K562 (cell line): ENCODE data around the gene RBM19. TPM values are rescaled to one million over a fixed set of nuclear protein-coding genes. Genes with fewer than 3 reads are reported as not detected.

Experiments used
- ATAC-seq: fragments of 200-7000 bp; cut with Tn5 transposase; 3 replicates; pipeline ENCODE4 v1.9.1; 2020; ENCODE audit warnings: moderate library complexity
- BruUV-seq: library from RNA; stranded (reverse); fragments of 400-500 nt; replicated peaks from 2 replicates; lab custom pipeline; 2021; lab: Mats Ljungman, UMichigan
- CTCF ChIA-PET: fragments of 300-600 bp; formaldehyde crosslinking; extraction: SDS; loops from one replicate; lab custom pipeline; 2021; ENCODE audit warnings: low intra/inter-chr PET ratio; lab: Yijun Ruan, JAX
- POLR2A ChIA-PET: fragments of 300-600, 350-650 bp; sonication (Branson Sonifier 250); formaldehyde crosslinking; extraction: SDS; loops from one replicate; lab custom pipeline; 2021; ENCODE audit warnings: antibody characterized with exemption, inconsistent platforms; lab: Yijun Ruan, JAX
- DNase-seq, 4 experiments: peaks; one replicate each; pipeline versions ENCODE4 v3.0.0 to v3.0.0-alpha.2; 2011 to 2018; ENCODE audit warnings: low spot score in 3 of 4, mixed read lengths in 3 of 4; ENCODE audit errors: extremely low read depth in 1 of 4
- FAIRE-seq: peaks from 2 replicates; lab custom pipeline; 2011; peaks lifted over from hg19 to GRCh38; lab: Jason Lieb, UNC
- H2AFZ ChIP-seq: 2 replicates; pipeline ENCODE4 v1.6.0; 2011; ENCODE audit warnings: low read depth, low read length, control low read depth, inconsistent platforms
- H3K27ac ChIP-seq: fragments of 200-600 bp; 3 replicates; pipeline ENCODE4 v1.8.0; 2011; ENCODE audit warnings: low read depth, mild to moderate bottlenecking, control low read depth, inconsistent platforms, low read length, moderate library complexity, mixed read lengths; ENCODE audit errors: extremely low read depth
- H3K27me3 ChIP-seq, 2 experiments: fragments of 300-600 bp in 1 of 2; 2 replicates in 1 of 2; 3 replicates in 1 of 2; pipeline versions ENCODE4 v1.6.0 to v1.8.0; 2011; ENCODE audit warnings: inconsistent platforms in 2 of 2, low read length in 2 of 2, mild to moderate bottlenecking in 1 of 2, mixed read lengths in 1 of 2, moderate library complexity in 1 of 2; ENCODE audit not compliant: control insufficient read depth in 2 of 2, insufficient read depth in 2 of 2
- H3K36me3 ChIP-seq: fragments of 300-600 bp; 3 replicates; pipeline ENCODE4 v1.8.0; 2011; ENCODE audit warnings: mild to moderate bottlenecking, low read length, inconsistent platforms; ENCODE audit not compliant: control insufficient read depth, insufficient read depth
- H3K4me1 ChIP-seq, 2 experiments: fragments of 200-600 bp in 1 of 2; replicated peaks in 1 of 2; 2 replicates in 1 of 2; 3 replicates in 1 of 2; pipeline versions ENCODE4 v1.5.1 to v1.8.0; 2011; ENCODE audit warnings: inconsistent platforms in 2 of 2, low read length in 2 of 2, mild to moderate bottlenecking in 1 of 2, mixed read lengths in 1 of 2, moderate library complexity in 1 of 2; ENCODE audit not compliant: control insufficient read depth in 2 of 2, insufficient read depth in 2 of 2
- H3K4me2 ChIP-seq: 2 replicates; pipeline ENCODE4 v1.6.1; 2011; ENCODE audit warnings: low read length, control low read depth, inconsistent platforms, mixed read lengths; ENCODE audit not compliant: insufficient read depth
- H3K4me3 ChIP-seq: fragments of 200-600 bp; sonication (generic), shearing (Covaris generic); 2 replicates; pipeline ENCODE4 v1.5.1; 2016; ENCODE audit warnings: control low read depth, inconsistent platforms
- H3K79me2 ChIP-seq: fragments of 200-600 bp; 3 replicates; pipeline ENCODE4 v1.8.0; 2011; ENCODE audit warnings: low read length, inconsistent platforms; ENCODE audit not compliant: control insufficient read depth, insufficient read depth
- H3K9ac ChIP-seq, 2 experiments: 2 replicates each; pipeline versions ENCODE4 v1.6.0 to v1.6.1; 2011; ENCODE audit warnings: low read depth in 2 of 2, low read length in 2 of 2, control low read depth in 1 of 2, inconsistent platforms in 1 of 2, mild to moderate bottlenecking in 1 of 2, mixed read lengths in 1 of 2; ENCODE audit not compliant: insufficient read depth in 1 of 2
- H3K9me1 ChIP-seq: one replicate; pipeline ENCODE4 v1.6.0; 2011; ENCODE audit warnings: inconsistent platforms, mild to moderate bottlenecking, low read length, moderate library complexity; ENCODE audit not compliant: control insufficient read depth, insufficient read depth
- H3K9me3 ChIP-seq: replicated peaks from 2 replicates; pipeline ENCODE4 v1.5.1; 2011; ENCODE audit warnings: low read depth, low read length, inconsistent platforms; ENCODE audit not compliant: control insufficient read depth, insufficient read depth
- H4K20me1 ChIP-seq: replicated peaks from 2 replicates; pipeline ENCODE4 v1.6.1; 2011; ENCODE audit warnings: low read length, inconsistent platforms, mixed read lengths; ENCODE audit not compliant: control insufficient read depth, insufficient read depth
- CAMTA2 ChIP-seq: fragments of 250-450 bp; sonication (Bioruptor Pico); conservative IDR thresholded peaks from 2 replicates; pipeline ENCODE4 v1.5.1; 2022
- CCAR2 ChIP-seq: fragments of 200-400 bp; formaldehyde crosslinking; IDR thresholded peaks from 2 replicates; pipeline ENCODE4 v1.6.1; 2017; ENCODE audit warnings: mild to moderate bottlenecking, low read depth, low read length
- DACH1 ChIP-seq: fragments of 450-650 bp; IDR thresholded peaks from 2 replicates; pipeline ENCODE4 v1.6.1; 2018; ENCODE audit not compliant: partially characterized antibody
- HEY1 ChIP-seq: fragments of 250-450 bp; sonication (Bioruptor Pico); IDR thresholded peaks from 2 replicates; pipeline ENCODE4 v1.5.0; 2020; ENCODE audit warnings: mild to moderate bottlenecking, moderate library complexity, borderline replicate concordance
- KAT2B ChIP-seq: IDR thresholded peaks from one replicate; pipeline ENCODE4 v1.6.1; 2012; ENCODE audit warnings: low read depth, mild to moderate bottlenecking, control low read depth, inconsistent platforms, low read length, moderate library complexity
- KDM1A ChIP-seq, 2 experiments: fragments of 450-650 bp; IDR thresholded peaks; 2 replicates each; pipeline ENCODE4 v1.6.1; 2016; ENCODE audit warnings: mild to moderate bottlenecking in 2 of 2
- MEIS2 ChIP-seq: fragments of 450-650 bp; IDR thresholded peaks from 2 replicates; pipeline ENCODE4 v1.6.1; 2014; ENCODE audit warnings: mild to moderate bottlenecking; ENCODE audit not compliant: partially characterized antibody
- NCOA6 ChIP-seq: fragments of 450-650 bp; IDR thresholded peaks from 2 replicates; pipeline ENCODE4 v1.6.1; 2017; ENCODE audit warnings: mild to moderate bottlenecking
- PHF8 ChIP-seq: fragments of 200-600 bp; sonication (generic); IDR thresholded peaks from 2 replicates; pipeline ENCODE4 v1.6.1; 2012; ENCODE audit warnings: mixed run types, mild to moderate bottlenecking, inconsistent platforms, low read length, moderate library complexity, borderline replicate concordance
- STAT5A ChIP-seq: IDR thresholded peaks from 2 replicates; pipeline ENCODE4 v1.6.1; 2012; ENCODE audit warnings: low read length, inconsistent platforms, borderline replicate concordance
- XRCC5 ChIP-seq: fragments of 200-400 bp; formaldehyde crosslinking; IDR thresholded peaks from 2 replicates; pipeline ENCODE4 v1.6.1; 2017; ENCODE audit warnings: low read depth, mild to moderate bottlenecking, low read length
- ZNF347 ChIP-seq: fragments of 450-650 bp; formaldehyde crosslinking; IDR thresholded peaks from 2 replicates; pipeline ENCODE4 v1.4.0; 2020; ENCODE audit warnings: low read depth, mild to moderate bottlenecking, moderate library complexity
- WGBS: fragments of 100-300 bp; shearing (Covaris generic); methylation state at CpG from one replicate; pipeline ENCODE4 v1.1.6; 2016; ENCODE audit warnings: low coverage, mixed read lengths; ENCODE audit not compliant: insufficient coverage; ENCODE audit errors: missing lambda C conversion rate; 5-methylcytosine and 5-hydroxymethylcytosine counted together
- in situ Hi-C: fragments of 300-500 bp; cut with MboI; formaldehyde crosslinking; loops from 4 replicates; pipeline ENCODE4 v1.15.0; 2018; ENCODE audit warnings: inconsistent platforms, mixed read lengths
- intact Hi-C: fragments of 100-400 bp; cut with micrococcal nuclease; formaldehyde crosslinking; loops from 2 replicates; pipeline ENCODE4 v1.14.2; 2022
- polyA plus RNA-seq, 8 experiments: library from polyadenylated mRNA; depleted of rRNA in 4 of 8; stranded (reverse) in 5 of 8; unstranded in 3 of 8; fragments of >200 nt; fragmentation: Nextera tagmentation in 2 of 8; fragmentation: Illumina TruSeq in 1 of 8; extraction: Ambion mirVana in 2 of 8; extraction: Trizol in 1 of 8; gene quantifications; 2 replicates each; pipeline versions ENCODE4 v1.2.1 to v1.2.3, GENCODE V29; 2011 to 2014; ENCODE audit warnings: inconsistent platforms in 1 of 8, missing spikeins in 1 of 8
- total RNA-seq, 7 experiments: library from RNA; depleted of rRNA in 6 of 7; stranded (reverse); fragments of >200 nt in 6 of 7; fragmentation: Illumina TruSeq in 2 of 7; extraction: Trizol in 2 of 7; gene quantifications; 2 replicates each; pipeline versions ENCODE4 v1.2.1 to v1.2.3, GENCODE V29; 2011 to 2021; ENCODE audit warnings: low replicate concordance in 1 of 7
- TF ChIP-seq, protein P1 (sequence below): fragments of 250-450 bp; sonication (Bioruptor Pico); IDR thresholded peaks from 2 replicates; pipeline ENCODE4 v1.8.0; 2021; ENCODE audit warnings: mild to moderate bottlenecking, moderate library complexity
- TF ChIP-seq, protein P2 (sequence below): fragments of 450-650 bp; formaldehyde crosslinking; IDR thresholded peaks from 2 replicates; pipeline ENCODE4 v1.4.0; 2020; ENCODE audit warnings: mild to moderate bottlenecking, moderate library complexity

Gene RBM19
- total and polyA plus RNA-seq, 9 of the 15 experiments (the other 6 are each of a cell fraction or from before 2014, with no cell fraction given), result 16.0 to 58.4 (median 37.9) TPM

DNA sequence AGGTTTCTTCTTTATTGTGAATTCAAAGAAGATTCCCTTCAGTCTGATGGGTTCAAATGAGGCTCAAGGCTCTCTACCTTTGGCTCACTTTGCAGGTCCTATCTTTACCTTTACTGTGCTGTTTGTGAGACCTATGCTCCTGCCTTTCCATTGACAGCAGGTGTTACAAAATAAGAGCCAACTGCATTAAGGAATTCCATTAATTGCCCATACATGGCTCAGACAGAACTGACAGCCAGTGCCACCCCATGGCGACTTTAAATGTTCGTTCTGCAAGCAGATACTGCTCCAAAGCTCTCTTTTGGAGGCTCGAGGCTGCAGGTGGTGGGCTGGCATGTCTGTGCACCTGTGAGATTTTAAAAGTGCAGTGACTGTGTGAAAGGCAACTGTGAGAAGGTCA lies 44.7 kb downstream of the RBM19 start:
- no peaks in the 10 kb centered on the region for H3K27me3 ChIP-seq
- H3K36me3 ChIP-seq, result peaks cover 84% of the 10 kb centered on the region; the same call in 2 of the 3 replicates
- no peaks in the 10 kb centered on the region for H3K79me2 ChIP-seq
- POLR2A ChIA-PET, result interaction anchor here (1.4 kb wide), 1 partner anchor 12 kb away, joined by 4 read pairs; no protein-coding TSS in a partner anchor
- 85% methylated on average over 3 of the region's 3 CpGs for WGBS
- no peaks in the 10 kb centered on the region for H3K9me1 ChIP-seq
- no peak for TF ChIP-seq ZNF347 (CRISPR knock-in tag)
- TF ChIP-seq, protein P1, sequence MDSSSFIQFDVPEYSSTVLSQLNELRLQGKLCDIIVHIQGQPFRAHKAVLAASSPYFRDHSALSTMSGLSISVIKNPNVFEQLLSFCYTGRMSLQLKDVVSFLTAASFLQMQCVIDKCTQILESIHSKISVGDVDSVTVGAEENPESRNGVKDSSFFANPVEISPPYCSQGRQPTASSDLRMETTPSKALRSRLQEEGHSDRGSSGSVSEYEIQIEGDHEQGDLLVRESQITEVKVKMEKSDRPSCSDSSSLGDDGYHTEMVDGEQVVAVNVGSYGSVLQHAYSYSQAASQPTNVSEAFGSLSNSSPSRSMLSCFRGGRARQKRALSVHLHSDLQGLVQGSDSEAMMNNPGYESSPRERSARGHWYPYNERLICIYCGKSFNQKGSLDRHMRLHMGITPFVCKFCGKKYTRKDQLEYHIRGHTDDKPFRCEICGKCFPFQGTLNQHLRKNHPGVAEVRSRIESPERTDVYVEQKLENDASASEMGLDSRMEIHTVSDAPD (CRISPR knock-in tag), result no peak
- TF ChIP-seq KAT2B, result no peak
- TF ChIP-seq HEY1 (CRISPR knock-in tag), result no peak
- no peak for TF ChIP-seq XRCC5
- no peak for TF ChIP-seq STAT5A
- TF ChIP-seq PHF8, result no peak
- TF ChIP-seq CCAR2, result no peak
- TF ChIP-seq CAMTA2 (CRISPR knock-in tag), result no peak
- TF ChIP-seq NCOA6, result no peak
- TF ChIP-seq MEIS2, result no peak
- TF ChIP-seq DACH1, result no peak
- TF ChIP-seq KDM1A (IDR thresholded peaks at IDR 0.05), result no peak
- TF ChIP-seq, protein P2, sequence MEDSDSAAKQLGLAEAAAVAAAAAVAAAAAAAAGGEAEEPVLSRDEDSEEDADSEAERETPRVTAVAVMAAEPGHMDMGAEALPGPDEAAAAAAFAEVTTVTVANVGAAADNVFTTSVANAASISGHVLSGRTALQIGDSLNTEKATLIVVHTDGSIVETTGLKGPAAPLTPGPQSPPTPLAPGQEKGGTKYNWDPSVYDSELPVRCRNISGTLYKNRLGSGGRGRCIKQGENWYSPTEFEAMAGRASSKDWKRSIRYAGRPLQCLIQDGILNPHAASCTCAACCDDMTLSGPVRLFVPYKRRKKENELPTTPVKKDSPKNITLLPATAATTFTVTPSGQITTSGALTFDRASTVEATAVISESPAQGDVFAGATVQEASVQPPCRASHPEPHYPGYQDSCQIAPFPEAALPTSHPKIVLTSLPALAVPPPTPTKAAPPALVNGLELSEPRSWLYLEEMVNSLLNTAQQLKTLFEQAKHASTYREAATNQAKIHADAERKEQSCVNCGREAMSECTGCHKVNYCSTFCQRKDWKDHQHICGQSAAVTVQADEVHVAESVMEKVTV (CRISPR knock-in tag), result no peak
- TF ChIP-seq, all 486 proteins: peak for 0
- CTCF ChIA-PET, result no interaction called here
- H4K20me1 ChIP-seq, result no peaks in the 10 kb centered on the region
- intact Hi-C loops (no loop called here), in situ Hi-C loops (no loop called here)
- no TSS peak for BruUV-seq
- no peak for FAIRE-seq
- DNase-seq, result no peak
- no peak for ATAC-seq
- no peak overlapping the region for H2AFZ ChIP-seq
- H3K27ac ChIP-seq, result no peak overlapping the region
- no peak overlapping the region for H3K4me2 ChIP-seq
- no peaks in the 10 kb centered on the region for H3K4me1 ChIP-seq
- no peaks in the 10 kb centered on the region for H3K9me3 ChIP-seq
- no peak overlapping the region for H3K4me3 ChIP-seq
- H3K9ac ChIP-seq, result no peak overlapping the region
